HepG2 (cell line): Measurements from ENCODE around the gene NSFL1C. TPM values are rescaled to one million over a fixed set of nuclear protein-coding genes. Genes with fewer than 3 reads are reported as not detected.

Experiments used
- CSRNP1 ChIP-seq: sonication (generic); formaldehyde crosslinking; IDR thresholded peaks from 2 replicates; pipeline ENCODE4 v1.8.1; 2023; ENCODE audit warnings: mild to moderate bottlenecking, missing genetic modification reagents
- GFI1 ChIP-seq: sonication (generic); formaldehyde crosslinking; IDR thresholded peaks from 2 replicates; pipeline ENCODE4 v1.5.0; 2020; ENCODE audit warnings: missing genetic modification reagents, mild to moderate bottlenecking, borderline replicate concordance
- ISX ChIP-seq: sonication (generic); formaldehyde crosslinking; conservative IDR thresholded peaks from 2 replicates; pipeline ENCODE4 v1.5.0; 2020; ENCODE audit warnings: missing genetic modification reagents
- SUZ12 ChIP-seq: fragments of 150-350 bp; IDR thresholded peaks from 2 replicates; pipeline ENCODE4 v1.6.1; 2014; ENCODE audit warnings: low read depth, low read length
- TBX3 ChIP-seq: fragments of 450-650 bp; IDR thresholded peaks from 2 replicates; pipeline ENCODE4 v1.6.1; 2017; ENCODE audit warnings: antibody characterized with exemption, mild to moderate bottlenecking, inconsistent platforms, borderline replicate concordance
- TCF7 ChIP-seq: sonication (generic); IDR thresholded peaks from 2 replicates; pipeline ENCODE4 v1.6.1; 2016; ENCODE audit warnings: antibody characterized with exemption, low read depth
- TFE3 ChIP-seq: IDR thresholded peaks from 2 replicates; pipeline ENCODE4 v1.6.1; 2016
- UBTF ChIP-seq: sonication (generic); formaldehyde crosslinking; IDR thresholded peaks from 2 replicates; pipeline ENCODE4 v1.4.0; 2020; ENCODE audit warnings: mild to moderate bottlenecking, missing genetic modification reagents
- ZHX2 ChIP-seq, 2 experiments: sonication (generic) in 1 of 2; formaldehyde crosslinking in 1 of 2; IDR thresholded peaks; 2 replicates each; pipeline versions ENCODE4 v1.6.1 to v1.9.0; 2014 to 2022; ENCODE audit warnings: antibody characterized with exemption in 1 of 2, borderline replicate concordance in 1 of 2, inconsistent platforms in 1 of 2, low read depth in 1 of 2, missing genetic modification reagents in 1 of 2
- ZNF160 ChIP-seq: sonication (generic); formaldehyde crosslinking; IDR thresholded peaks from 2 replicates; pipeline ENCODE4 v1.8.0; 2022; ENCODE audit warnings: mild to moderate bottlenecking, inconsistent platforms, missing genetic modification reagents
- ZNF782 ChIP-seq: sonication (generic); formaldehyde crosslinking; IDR thresholded peaks from 2 replicates; pipeline ENCODE4 v1.4.0; 2020; ENCODE audit warnings: missing genetic modification reagents, mild to moderate bottlenecking, borderline replicate concordance
- polyA plus RNA-seq, 8 experiments: library from polyadenylated mRNA; depleted of rRNA in 3 of 8; stranded (reverse) in 7 of 8; unstranded in 1 of 8; fragments of >200 nt; fragmentation: Illumina TruSeq in 4 of 8; extraction: Trizol in 4 of 8; gene quantifications; 2 replicates each; pipeline versions ENCODE4 v1.2.1 to v1.2.3, GENCODE V29; 2011 to 2016; ENCODE audit warnings: low read depth in 4 of 8, missing spikeins in 1 of 8, mixed read lengths in 1 of 8; ENCODE audit not compliant: insufficient read depth in 1 of 8
- total RNA-seq, 5 experiments: library from RNA; depleted of rRNA; stranded (reverse); fragments of >200 nt; fragmentation: Illumina TruSeq; extraction: Trizol; gene quantifications; 2 replicates each; pipeline ENCODE4 v1.2.3, GENCODE V29; 2016; ENCODE audit warnings: low read depth in 1 of 5
- TF ChIP-seq, protein P1 (sequence below): IDR thresholded peaks from 2 replicates; pipeline ENCODE4 v1.6.1; 2016; ENCODE audit warnings: missing biosample characterization, missing genetic modification reagents, low read depth
- TF ChIP-seq, protein P2 (sequence below): sonication (generic); formaldehyde crosslinking; conservative IDR thresholded peaks from 2 replicates; pipeline ENCODE4 v1.4.0; 2020; ENCODE audit warnings: missing genetic modification reagents

The NSFL1C gene
- total and polyA plus RNA-seq, 2 of the 13 experiments (the other 11 are each of a cell fraction or from before 2014, with no cell fraction given) = 22.9 to 62.7 TPM

- TF ChIP-seq, protein P1, sequence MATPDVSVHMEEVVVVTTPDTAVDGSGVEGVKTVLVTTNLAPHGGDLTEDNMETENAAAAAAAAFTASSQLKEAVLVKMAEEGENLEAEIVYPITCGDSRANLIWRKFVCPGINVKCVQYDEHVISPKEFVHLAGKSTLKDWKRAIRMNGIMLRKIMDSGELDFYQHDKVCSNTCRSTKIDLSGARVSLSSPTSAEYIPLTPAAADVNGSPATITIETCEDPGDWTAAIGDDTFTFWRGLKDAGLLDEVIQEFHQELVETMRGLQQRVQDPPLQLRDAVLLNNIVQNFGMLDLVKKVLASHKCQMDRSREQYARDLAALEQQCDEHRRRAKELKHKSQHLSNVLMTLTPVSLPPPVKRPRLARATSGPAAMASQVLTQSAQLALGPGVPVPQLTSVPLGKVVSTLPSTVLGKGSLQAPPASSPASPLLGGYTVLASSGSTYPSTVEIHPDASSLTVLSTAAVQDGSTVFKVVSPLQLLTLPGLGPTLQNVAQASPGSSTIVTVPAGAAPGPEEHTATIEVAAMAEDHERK (CRISPR knock-in tag) = 0 out of 2 replicates have a peak, but pooled peaks have one; percentile 42
- TF ChIP-seq TCF7 (peak; percentile 70; the same call in 1 of the 2 replicates), TBX3 (peak; percentile 47; the same call in 1 of the 2 replicates), CSRNP1 (no peak), SUZ12 (0 out of 2 replicates have a peak, but pooled peaks have one; percentile 3), ZNF782 (CRISPR knock-in tag) (no peak), TFE3 (CRISPR knock-in tag) (peak; percentile 87), ISX (CRISPR knock-in tag) (no peak), GFI1 (CRISPR knock-in tag) (no peak), ZHX2 (IDR thresholded peaks at IDR 0.05; ENCODE audit: low read depth) (no peak), ZHX2 (CRISPR knock-in tag; IDR thresholded peaks at IDR 0.05; ENCODE audit: borderline replicate concordance) (no peak), UBTF (peak; percentile 60), ZNF160 (no peak)
- TF ChIP-seq, protein P2, sequence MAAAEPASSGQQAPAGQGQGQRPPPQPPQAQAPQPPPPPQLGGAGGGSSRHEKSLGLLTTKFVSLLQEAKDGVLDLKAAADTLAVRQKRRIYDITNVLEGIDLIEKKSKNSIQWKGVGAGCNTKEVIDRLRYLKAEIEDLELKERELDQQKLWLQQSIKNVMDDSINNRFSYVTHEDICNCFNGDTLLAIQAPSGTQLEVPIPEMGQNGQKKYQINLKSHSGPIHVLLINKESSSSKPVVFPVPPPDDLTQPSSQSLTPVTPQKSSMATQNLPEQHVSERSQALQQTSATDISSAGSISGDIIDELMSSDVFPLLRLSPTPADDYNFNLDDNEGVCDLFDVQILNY = no peak
These were observed 50.8 kb downstream of the NSFL1C start (continued) for GRCh38 chr20:1415667-1416468.
